CD1c-positive myeloid dendritic cell (primary cell): ENCODE results near the gene TSPYL2.

Source experiments
- DNase-seq: peaks from one replicate; pipeline ENCODE4 v3.0.0-alpha.2; 2016; ENCODE audit errors: extremely low spot score

Gene TSPYL2

GRCh38 chrX:53125506-53125905 is 43.3 kb downstream of the TSPYL2 start:
- no peak for DNase-seq

GRCh38 chrX:53126377-53126776 is 44.2 kb downstream of the TSPYL2 start:
- DNase-seq, result no peak

GRCh38 chrX:53128097-53128749 is 46.1 kb downstream of the TSPYL2 start:
- no peak for DNase-seq

GRCh38 chrX:53133400-53133799 is 51.2 kb downstream of the TSPYL2 start:
- DNase-seq, result no peak

- DNase-seq, result no peak
Observed at GRCh38 chrX:53135581-53135980, 53.4 kb downstream of the TSPYL2 start.
